Body of pancreas (tissue), 4 donors: ENCODE measurements around the gene TOB2.
A peak's percentile ranks its signal among the peaks of the same experiment; 100 is the strongest.

ENCODE experiments used
- POLR2A ChIP-seq, 3 donors: fragments of 450-650 bp; IDR thresholded peaks; one replicate each; pipeline ENCODE4 v1.6.1; 2016; ENCODE audit warnings: antibody characterized with exemption in 3 of 3, mild to moderate bottlenecking in 2 of 3
- TF ChIP-seq, protein P1 (sequence below), 7 experiments: fragments of 450-650 bp in 4 of 7; fragments of 200-600 bp in 3 of 7; sonication (generic) in 3 of 7; IDR thresholded peaks; one replicate each; pipeline ENCODE4 v1.5.1; 2016 to 2019; ENCODE audit warnings: antibody characterized with exemption in 7 of 7

DNA sequence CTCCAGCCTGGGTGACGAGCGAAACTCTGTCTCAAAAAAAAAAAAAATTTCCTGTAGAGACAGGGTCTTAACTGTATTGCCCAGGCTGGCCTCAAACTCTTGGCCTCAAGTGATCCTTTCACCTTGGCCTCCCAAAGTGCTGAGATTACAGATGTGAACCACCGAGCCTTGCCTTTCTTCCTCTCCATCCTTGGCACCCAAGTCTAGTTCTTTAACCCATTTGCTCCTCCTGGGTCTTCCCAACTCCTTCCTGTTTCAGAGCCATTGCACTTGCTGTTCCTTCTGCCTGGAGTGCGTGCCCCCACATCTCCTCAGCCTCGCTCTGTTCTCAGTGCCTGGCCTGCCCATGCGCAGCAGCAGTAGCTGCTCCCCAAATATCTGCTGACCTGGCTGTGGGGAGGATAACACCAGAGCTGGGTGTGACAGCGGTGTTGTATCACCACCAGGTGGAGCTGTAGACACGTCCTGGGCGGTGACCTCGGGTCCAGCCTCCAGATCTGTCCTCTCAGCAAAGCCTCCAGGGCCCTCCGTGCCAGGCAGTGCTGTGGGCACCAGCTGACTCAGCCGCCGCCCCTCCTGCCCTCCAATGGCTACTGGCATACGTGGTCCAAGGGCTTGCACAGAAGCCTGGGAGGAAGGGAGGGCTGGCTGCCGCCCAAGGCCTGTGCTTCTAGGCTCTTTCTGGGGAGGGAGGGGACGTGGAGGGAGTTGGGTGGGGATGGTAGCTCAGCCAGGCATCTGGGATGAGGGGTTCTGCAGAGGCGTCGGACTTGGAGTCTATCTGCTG lies 42.9 kb downstream of the TOB2 start:
- TF ChIP-seq, protein P1, sequence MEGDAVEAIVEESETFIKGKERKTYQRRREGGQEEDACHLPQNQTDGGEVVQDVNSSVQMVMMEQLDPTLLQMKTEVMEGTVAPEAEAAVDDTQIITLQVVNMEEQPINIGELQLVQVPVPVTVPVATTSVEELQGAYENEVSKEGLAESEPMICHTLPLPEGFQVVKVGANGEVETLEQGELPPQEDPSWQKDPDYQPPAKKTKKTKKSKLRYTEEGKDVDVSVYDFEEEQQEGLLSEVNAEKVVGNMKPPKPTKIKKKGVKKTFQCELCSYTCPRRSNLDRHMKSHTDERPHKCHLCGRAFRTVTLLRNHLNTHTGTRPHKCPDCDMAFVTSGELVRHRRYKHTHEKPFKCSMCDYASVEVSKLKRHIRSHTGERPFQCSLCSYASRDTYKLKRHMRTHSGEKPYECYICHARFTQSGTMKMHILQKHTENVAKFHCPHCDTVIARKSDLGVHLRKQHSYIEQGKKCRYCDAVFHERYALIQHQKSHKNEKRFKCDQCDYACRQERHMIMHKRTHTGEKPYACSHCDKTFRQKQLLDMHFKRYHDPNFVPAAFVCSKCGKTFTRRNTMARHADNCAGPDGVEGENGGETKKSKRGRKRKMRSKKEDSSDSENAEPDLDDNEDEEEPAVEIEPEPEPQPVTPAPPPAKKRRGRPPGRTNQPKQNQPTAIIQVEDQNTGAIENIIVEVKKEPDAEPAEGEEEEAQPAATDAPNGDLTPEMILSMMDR (IDR thresholded peaks at IDR 0.05): peak; percentile 90 to 99 (median 98)
- no peak for TF ChIP-seq POLR2A (IDR thresholded peaks at IDR 0.05)
